ENCODE measurements around the gene ZNF418.

- TF ChIP-seq CTCF (IDR thresholded peaks at IDR 0.05) (no peak), ZFX (IDR thresholded peaks at IDR 0.05; ENCODE audit: borderline replicate concordance) (no peak)
Observed at GRCh38 chr19:57946316-57946715, 11.1 kb upstream of the ZNF418 start.
